Trophoblast cell (in vitro differentiated cells and primary cell): ENCODE data around the gene SLC23A2.

Experiments
- DNase-seq, 2 donors: peaks; one replicate each; pipeline ENCODE4 v3.0.0-alpha.2; 2016
- H2AFZ ChIP-seq: 2 replicates; pipeline ENCODE4 v1.6.1; 2013; ENCODE audit warnings: low read length, moderate library complexity, mild to moderate bottlenecking; ENCODE audit not compliant: insufficient read depth, poor library complexity
- H2AK5ac ChIP-seq: 2 replicates; pipeline ENCODE4 v1.6.1; 2013; ENCODE audit warnings: mild to moderate bottlenecking, low read length
- H2BK120ac ChIP-seq: 2 replicates; pipeline ENCODE4 v1.6.1; 2013; ENCODE audit warnings: low read length, mild to moderate bottlenecking, moderate library complexity; ENCODE audit not compliant: insufficient read depth, poor library complexity
- H2BK12ac ChIP-seq: 2 replicates; pipeline ENCODE4 v1.6.1; 2013; ENCODE audit warnings: mild to moderate bottlenecking, low read length, moderate library complexity
- H2BK5ac ChIP-seq: 2 replicates; pipeline ENCODE4 v1.6.1; 2013; ENCODE audit warnings: low read length, low read depth, moderate library complexity, mild to moderate bottlenecking; ENCODE audit not compliant: poor library complexity
- H3K14ac ChIP-seq: 2 replicates; pipeline ENCODE4 v1.6.1; 2013; ENCODE audit warnings: mild to moderate bottlenecking, low read length
- H3K18ac ChIP-seq: 2 replicates; pipeline ENCODE4 v1.6.1; 2013; ENCODE audit warnings: mild to moderate bottlenecking, low read length
- H3K23ac ChIP-seq: 2 replicates; pipeline ENCODE4 v1.6.1; 2013; ENCODE audit warnings: low read length
- H3K27ac ChIP-seq: 2 replicates; pipeline ENCODE4 v1.5.1; 2013; ENCODE audit warnings: low read depth, mild to moderate bottlenecking, inconsistent platforms, low read length, moderate library complexity
- H3K27me3 ChIP-seq: 2 replicates; pipeline ENCODE4 v1.6.1; 2013; ENCODE audit warnings: inconsistent platforms, mild to moderate bottlenecking, low read length, moderate library complexity; ENCODE audit not compliant: insufficient read depth
- H3K36me3 ChIP-seq, 2 experiments: 1 replicate in 1 of 2; 2 replicates in 1 of 2; pipeline ENCODE4 v1.6.1; 2013; ENCODE audit warnings: low read length in 2 of 2, mild to moderate bottlenecking in 2 of 2, moderate library complexity in 1 of 2; ENCODE audit not compliant: insufficient read depth in 2 of 2, control insufficient read depth in 1 of 2
- H3K4ac ChIP-seq: 2 replicates; pipeline ENCODE4 v1.6.1; 2013; ENCODE audit warnings: low read depth, mild to moderate bottlenecking, low read length, moderate library complexity
- H3K4me1 ChIP-seq, 2 experiments: 1 replicate in 1 of 2; 2 replicates in 1 of 2; pipeline ENCODE4 v1.6.1; 2013; ENCODE audit warnings: low read length in 2 of 2, mild to moderate bottlenecking in 2 of 2, moderate library complexity in 1 of 2; ENCODE audit not compliant: insufficient read depth in 2 of 2, control insufficient read depth in 1 of 2
- H3K4me2 ChIP-seq: 2 replicates; pipeline ENCODE4 v1.6.1; 2013; ENCODE audit warnings: inconsistent platforms, mild to moderate bottlenecking, low read length, moderate library complexity
- H3K4me3 ChIP-seq: 2 replicates; pipeline ENCODE4 v1.5.1; 2013; ENCODE audit warnings: mild to moderate bottlenecking, low read depth, low read length, inconsistent platforms
- H3K79me1 ChIP-seq: one replicate; pipeline ENCODE4 v1.6.1; 2013; ENCODE audit warnings: low read length
- H3K79me2 ChIP-seq: 2 replicates; pipeline ENCODE4 v1.6.1; 2013; ENCODE audit warnings: low read length, mild to moderate bottlenecking; ENCODE audit not compliant: control insufficient read depth, insufficient read depth, poor library complexity
- H3K9ac ChIP-seq: 2 replicates; pipeline ENCODE4 v1.6.1; 2013; ENCODE audit warnings: mild to moderate bottlenecking, low read length
- H3K9me3 ChIP-seq: 2 replicates; pipeline ENCODE4 v1.6.1; 2013; ENCODE audit warnings: low read depth, mild to moderate bottlenecking, control low read depth, inconsistent platforms, low read length; ENCODE audit not compliant: insufficient read depth
- H4K12ac ChIP-seq: 2 replicates; pipeline ENCODE4 v1.6.1; 2013; ENCODE audit warnings: low read depth, mild to moderate bottlenecking, low read length, moderate library complexity
- H4K8ac ChIP-seq: 2 replicates; pipeline ENCODE4 v1.6.1; 2013; ENCODE audit warnings: low read depth, mild to moderate bottlenecking, low read length, moderate library complexity
- H4K91ac ChIP-seq: one replicate; pipeline ENCODE4 v1.6.1; 2013; ENCODE audit warnings: low read depth, mild to moderate bottlenecking, low read length, moderate library complexity
- WGBS: extraction: QIAGEN DNeasy Blood & Tissue Kit; methylation state at CpG from one replicate; pipeline ENCODE4 v1.1.7; 2013; ENCODE audit warnings: missing lambda C conversion rate; ENCODE audit not compliant: insufficient read length, insufficient coverage; ENCODE audit errors: extremely low coverage; 5-methylcytosine and 5-hydroxymethylcytosine counted together

The SLC23A2 gene

DNA sequence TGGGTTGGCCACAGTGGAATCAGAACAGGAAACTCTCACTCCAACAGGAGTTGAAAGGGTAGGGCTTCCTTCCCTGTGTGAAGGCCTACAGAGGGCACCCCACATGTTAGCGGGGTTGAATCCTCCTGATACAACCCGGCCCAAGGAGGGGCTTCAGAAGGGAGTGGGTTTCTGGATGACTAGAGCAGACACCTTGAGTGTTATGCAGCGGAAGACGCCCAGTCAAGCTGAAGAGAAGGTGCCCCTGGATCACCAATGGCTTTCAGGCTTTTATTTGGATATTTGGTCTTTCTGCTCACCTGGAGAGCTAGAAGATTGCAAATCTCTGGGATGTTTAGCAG is 146.8 kb downstream of the SLC23A2 start:
- H2BK5ac ChIP-seq, result no peak overlapping the region
- no peaks in the 10 kb centered on the region for H3K79me1 ChIP-seq
- no peaks in the 10 kb centered on the region for H3K4me1 ChIP-seq
- H3K36me3 ChIP-seq, result peaks cover 28% of the 10 kb centered on the region in 2 experiments
- H3K27me3 ChIP-seq, result no peaks in the 10 kb centered on the region
- no CpG with 5 or more reads among the region's 4 CpGs for WGBS
- no peak overlapping the region for H3K14ac ChIP-seq
- H3K4me3 ChIP-seq, result no peak overlapping the region
- no peaks in the 10 kb centered on the region for H3K9me3 ChIP-seq
- H3K4me2 ChIP-seq, result no peak overlapping the region
- H3K18ac ChIP-seq, result no peak overlapping the region
- H3K23ac ChIP-seq, result no peak overlapping the region
- H4K8ac ChIP-seq, result no peak overlapping the region
- H3K9ac ChIP-seq, result no peak overlapping the region
- no peak for DNase-seq
- no peak overlapping the region for H3K4ac ChIP-seq
- H2AK5ac ChIP-seq, result no peak overlapping the region
- no peak overlapping the region for H4K12ac ChIP-seq
- H2BK120ac ChIP-seq, result no peak overlapping the region
- H3K79me2 ChIP-seq, result no peaks in the 10 kb centered on the region
- H3K27ac ChIP-seq, result no peak overlapping the region
- H2AFZ ChIP-seq, result no peak overlapping the region
- no peak overlapping the region for H4K91ac ChIP-seq
- no peak overlapping the region for H2BK12ac ChIP-seq

DNA sequence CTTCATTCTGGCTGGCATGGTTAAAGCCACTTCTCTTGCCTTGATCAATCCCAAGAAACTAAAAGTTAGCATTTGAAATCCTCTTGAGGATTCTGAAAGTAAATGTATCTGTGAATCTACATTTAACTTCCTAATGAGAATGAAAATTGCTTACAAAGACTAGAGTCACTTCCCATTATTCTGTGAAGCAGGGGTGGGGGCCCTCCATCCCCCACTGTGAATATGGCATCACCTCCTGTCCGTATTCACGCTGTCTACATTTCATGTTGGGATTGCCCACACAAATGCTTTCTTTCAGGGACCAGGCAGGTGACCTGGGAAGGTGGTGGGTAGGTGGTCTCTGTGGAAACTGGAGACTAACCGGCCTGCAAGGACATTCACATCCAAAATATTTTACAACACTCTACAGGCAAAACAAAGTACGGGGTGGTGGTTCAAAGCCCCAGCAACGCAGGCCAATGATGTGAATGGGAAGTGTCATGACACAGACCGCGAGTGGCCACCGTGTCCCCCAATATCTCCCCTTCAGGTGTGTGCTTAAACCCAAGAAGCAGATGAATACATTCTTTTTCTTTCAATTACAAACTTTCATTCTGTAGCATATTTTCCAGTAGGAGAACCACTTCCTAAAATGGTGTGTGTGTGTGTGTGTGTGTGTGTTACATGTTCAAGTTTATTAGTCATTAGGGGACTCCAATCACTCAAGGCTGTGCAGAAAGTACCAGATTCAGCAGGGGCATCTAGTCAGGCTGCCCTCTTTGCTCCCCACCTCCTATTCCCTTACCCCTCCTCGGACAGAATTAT is 147.4 kb downstream of the SLC23A2 start:
- Histone ChIP-seq H2BK5ac (no peak overlapping the region), H3K4me2 (no peak overlapping the region), H3K14ac (no peak overlapping the region), H4K91ac (no peak overlapping the region), H3K36me3 (peaks cover 26% of the 10 kb centered on the region in 2 experiments), H3K27me3 (no peaks in the 10 kb centered on the region), H2BK12ac (no peak overlapping the region), H3K79me1 (no peaks in the 10 kb centered on the region), H3K79me2 (no peaks in the 10 kb centered on the region), H3K4ac (no peak overlapping the region), H4K8ac (no peak overlapping the region), H3K9me3 (no peaks in the 10 kb centered on the region), H3K18ac (no peak overlapping the region), H3K9ac (no peak overlapping the region), H2BK120ac (no peak overlapping the region), H2AK5ac (no peak overlapping the region), H3K27ac (no peak overlapping the region), H2AFZ (no peak overlapping the region), H4K12ac (no peak overlapping the region), H3K4me1 (no peaks in the 10 kb centered on the region), H3K23ac (no peak overlapping the region), H3K4me3 (no peak overlapping the region)
- DNase-seq, result no peak
- WGBS, result no CpG with 5 or more reads among the region's 9 CpGs

- H2BK5ac ChIP-seq, result no peak overlapping the region
- peaks cover 18 to 20% of the 10 kb centered on the region in 2 experiments for H3K36me3 ChIP-seq
- H4K91ac ChIP-seq, result no peak overlapping the region
- no peak overlapping the region for H3K4me2 ChIP-seq
- H3K9me3 ChIP-seq, result no peaks in the 10 kb centered on the region
- no peaks in the 10 kb centered on the region for H3K79me1 ChIP-seq
- no CpG with 5 or more reads among the region's 15 CpGs for WGBS
- no peak overlapping the region for H3K9ac ChIP-seq
- H3K4me3 ChIP-seq, result no peak overlapping the region
- no peak overlapping the region for H3K4ac ChIP-seq
- no peak overlapping the region for H4K12ac ChIP-seq
- H3K18ac ChIP-seq, result no peak overlapping the region
- no peak overlapping the region for H3K14ac ChIP-seq
- no peak overlapping the region for H4K8ac ChIP-seq
- no peak overlapping the region for H3K23ac ChIP-seq
- no peak for DNase-seq
- H2BK120ac ChIP-seq, result no peak overlapping the region
- H3K4me1 ChIP-seq, result no peaks in the 10 kb centered on the region
- H3K79me2 ChIP-seq, result no peaks in the 10 kb centered on the region
- H3K27me3 ChIP-seq, result no peaks in the 10 kb centered on the region
- H2AFZ ChIP-seq, result no peak overlapping the region
- no peak overlapping the region for H3K27ac ChIP-seq
- no peak overlapping the region for H2AK5ac ChIP-seq
- no peak overlapping the region for H2BK12ac ChIP-seq
These were observed 148.3 kb downstream of the SLC23A2 start for GRCh38 chr20:4853004-4853403.

GRCh38 chr20:4850960-4851359 is 150.3 kb downstream of the SLC23A2 start:
- no peak overlapping the region for H2AK5ac ChIP-seq
- H3K9me3 ChIP-seq, result no peaks in the 10 kb centered on the region
- H2BK12ac ChIP-seq, result no peak overlapping the region
- no peaks in the 10 kb centered on the region for H3K79me1 ChIP-seq
- no peak overlapping the region for H3K23ac ChIP-seq
- H3K27ac ChIP-seq, result no peak overlapping the region
- H2AFZ ChIP-seq, result no peak overlapping the region
- H2BK5ac ChIP-seq, result no peak overlapping the region
- H4K8ac ChIP-seq, result no peak overlapping the region
- DNase-seq, result no peak
- H3K27me3 ChIP-seq, result no peaks in the 10 kb centered on the region
- H3K4me1 ChIP-seq, result no peaks in the 10 kb centered on the region
- H3K14ac ChIP-seq, result no peak overlapping the region
- no peak overlapping the region for H3K4me2 ChIP-seq
- H4K12ac ChIP-seq, result no peak overlapping the region
- H3K36me3 ChIP-seq, result peaks cover 7 to 11% of the 10 kb centered on the region in 2 experiments
- H2BK120ac ChIP-seq, result no peak overlapping the region
- no CpG with 5 or more reads among the region's 5 CpGs for WGBS
- no peak overlapping the region for H3K9ac ChIP-seq
- no peak overlapping the region for H3K18ac ChIP-seq
- H3K4ac ChIP-seq, result no peak overlapping the region
- H4K91ac ChIP-seq, result no peak overlapping the region
- no peak overlapping the region for H3K4me3 ChIP-seq
- no peaks in the 10 kb centered on the region for H3K79me2 ChIP-seq
